ENCODE measurements around the gene YAP1.

DNA sequence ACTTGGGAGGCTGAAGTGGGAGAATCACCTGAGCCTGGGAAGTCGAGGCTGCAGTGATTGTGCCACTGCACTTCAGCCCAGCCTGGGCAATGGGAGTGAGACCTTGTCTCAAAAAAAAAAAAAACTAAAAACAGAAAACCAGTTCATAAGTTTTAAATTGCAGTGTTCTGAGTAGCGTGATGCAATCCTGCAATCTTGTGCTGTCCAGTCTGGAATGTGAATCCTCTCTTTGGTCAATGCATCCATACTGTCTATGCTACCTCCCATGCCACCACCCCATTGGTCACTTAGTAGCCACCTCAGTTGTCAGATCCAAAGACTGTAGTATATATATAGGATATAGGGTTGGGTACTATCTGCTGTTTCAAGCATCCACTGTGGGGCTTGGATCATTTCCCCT, 11.1 kb downstream of the YAP1 start:
- no peak for TF ChIP-seq EZH2phosphoT487 (IDR thresholded peaks at IDR 0.05; ENCODE audit: insufficient read depth, low read depth)
- no peak for TF ChIP-seq EZH2 (IDR thresholded peaks at IDR 0.05; ENCODE audit: insufficient read depth, poor library complexity, severe bottlenecking)
